OCI-LY7 (cell line): Measurements from ENCODE around the gene MRPL9. TPM values are rescaled to one million over a fixed set of nuclear protein-coding genes. Genes with fewer than 3 reads are reported as not detected.

Experiments used
- BruUV-seq: library from RNA; stranded (reverse); fragments of 400-500 nt; replicated peaks from 2 replicates; lab custom pipeline; 2021; lab: Mats Ljungman, UMichigan
- CTCF ChIA-PET: fragments of 300-600 bp; sonication (Branson Sonifier 250); formaldehyde crosslinking; loops from one replicate; lab custom pipeline; 2022; ENCODE audit warnings: antibody characterized with exemption; ENCODE audit not compliant: unreplicated experiment; lab: Charles Lee
- POLR2A ChIA-PET: fragments of 300-600 bp; sonication (Branson Sonifier 250); formaldehyde crosslinking; loops from one replicate; lab custom pipeline; 2022; ENCODE audit warnings: antibody characterized with exemption; lab: Charles Lee
- DNase-seq: peaks from one replicate; pipeline ENCODE4 v3.0.0-alpha.2; 2015; ENCODE audit warnings: low spot score
- H2AFZ ChIP-seq: fragments of 200-600 bp; sonication (generic), shearing (Covaris generic); 2 replicates; pipeline ENCODE4 v1.6.1; 2014; ENCODE audit warnings: mild to moderate bottlenecking, antibody characterized with exemption, low read length, moderate library complexity
- H3K27ac ChIP-seq: fragments of 200-600 bp; sonication (generic); 2 replicates; pipeline ENCODE4 v1.5.1; 2014; ENCODE audit warnings: mixed run types, low read depth, mild to moderate bottlenecking, moderate library complexity, low read length, inconsistent platforms; ENCODE audit not compliant: poor library complexity, severe bottlenecking
- H3K36me3 ChIP-seq: fragments of 200-600 bp; sonication (generic); 2 replicates; pipeline ENCODE4 v1.6.1; 2014; ENCODE audit warnings: mild to moderate bottlenecking, antibody characterized with exemption, low read length, moderate library complexity, mixed read lengths; ENCODE audit not compliant: insufficient read depth
- H3K4me1 ChIP-seq: fragments of 200-600 bp; sonication (generic); 2 replicates; pipeline ENCODE4 v1.5.1; 2014; ENCODE audit warnings: mild to moderate bottlenecking, low read length; ENCODE audit not compliant: insufficient read depth, poor library complexity, severe bottlenecking
- H3K4me2 ChIP-seq: fragments of 200-600 bp; sonication (generic); 2 replicates; pipeline ENCODE4 v1.6.1; 2014; ENCODE audit warnings: mild to moderate bottlenecking, low read length
- H3K4me3 ChIP-seq: fragments of 200-600 bp; sonication (generic); 2 replicates; pipeline ENCODE4 v1.5.1; 2014; ENCODE audit warnings: mild to moderate bottlenecking, low read depth, low read length; ENCODE audit not compliant: poor library complexity, severe bottlenecking
- H3K79me2 ChIP-seq: fragments of 200-600 bp; sonication (generic); 2 replicates; pipeline ENCODE4 v1.6.1; 2016; ENCODE audit warnings: low read depth, mild to moderate bottlenecking, low read length, moderate library complexity, mixed read lengths; ENCODE audit not compliant: insufficient read depth
- H3K9me2 ChIP-seq: fragments of 200-600 bp; sonication (generic); 2 replicates; pipeline ENCODE4 v1.6.1; 2016; ENCODE audit warnings: mild to moderate bottlenecking, low read length, mixed read lengths; ENCODE audit not compliant: insufficient read depth
- H3K9me3 ChIP-seq: fragments of 200-600 bp; sonication (generic); 2 replicates; pipeline ENCODE4 v1.6.1; 2014; ENCODE audit warnings: mild to moderate bottlenecking, mixed run types, low read length, mixed read lengths
- H4K20me1 ChIP-seq: fragments of 200-600 bp; sonication (generic); 2 replicates; pipeline ENCODE4 v1.6.1; 2014; ENCODE audit warnings: mild to moderate bottlenecking, antibody characterized with exemption, low read length, moderate library complexity, mixed read lengths; ENCODE audit not compliant: insufficient read depth
- EZH2phosphoT487 ChIP-seq: fragments of 200-600 bp; sonication (generic); IDR thresholded peaks from 2 replicates; pipeline ENCODE4 v1.6.1; 2018; ENCODE audit warnings: low read depth, borderline replicate concordance, mild to moderate bottlenecking, mixed run types, antibody characterized with exemption, low read length, moderate library complexity, mixed read lengths
- intact Hi-C: fragments of 100-400 bp; cut with micrococcal nuclease; formaldehyde crosslinking; loops from one replicate; pipeline ENCODE4 v1.10.0; 2022; ENCODE audit not compliant: unreplicated experiment
- total RNA-seq, 2 experiments: library from RNA; depleted of rRNA in 1 of 2; stranded (reverse); fragments of >200 nt in 1 of 2; shearing (Covaris generic) in 1 of 2; gene quantifications; 2 replicates each; pipeline ENCODE4 v1.2.3, GENCODE V29; 2014 to 2022
- TF ChIP-seq, protein P1 (sequence below): fragments of 200-600 bp; sonication (generic); conservative IDR thresholded peaks from 2 replicates; pipeline ENCODE4 v1.5.1; 2014; ENCODE audit warnings: mild to moderate bottlenecking, antibody characterized with exemption, low read length, moderate library complexity, mixed read lengths

The MRPL9 gene
- total RNA-seq, 2 experiments from 2014 or later, result 98.6 to 107 TPM

DNA sequence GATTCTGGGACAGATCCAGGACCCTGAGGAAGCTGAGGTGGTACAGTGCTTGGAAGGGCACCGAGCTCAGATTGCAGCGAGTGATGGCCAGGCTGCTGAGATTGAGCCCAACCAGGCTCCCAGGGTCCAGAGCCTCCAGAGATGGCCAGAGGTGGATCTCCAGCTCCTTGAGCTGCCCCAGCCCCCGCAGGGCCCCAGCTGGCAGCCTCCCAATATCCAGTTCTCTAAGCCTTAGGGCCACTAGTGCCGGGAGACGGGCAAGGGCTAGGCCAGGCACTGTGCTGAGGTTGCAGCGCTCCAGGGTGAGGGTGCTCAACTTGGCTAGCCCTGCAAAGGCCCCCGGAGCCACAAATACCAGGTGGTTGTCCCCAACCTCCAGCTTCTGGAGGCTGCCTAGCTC lies 38.5 kb upstream of the MRPL9 start:
- CTCF ChIA-PET, result no interaction called here
- TF ChIP-seq, protein P1, sequence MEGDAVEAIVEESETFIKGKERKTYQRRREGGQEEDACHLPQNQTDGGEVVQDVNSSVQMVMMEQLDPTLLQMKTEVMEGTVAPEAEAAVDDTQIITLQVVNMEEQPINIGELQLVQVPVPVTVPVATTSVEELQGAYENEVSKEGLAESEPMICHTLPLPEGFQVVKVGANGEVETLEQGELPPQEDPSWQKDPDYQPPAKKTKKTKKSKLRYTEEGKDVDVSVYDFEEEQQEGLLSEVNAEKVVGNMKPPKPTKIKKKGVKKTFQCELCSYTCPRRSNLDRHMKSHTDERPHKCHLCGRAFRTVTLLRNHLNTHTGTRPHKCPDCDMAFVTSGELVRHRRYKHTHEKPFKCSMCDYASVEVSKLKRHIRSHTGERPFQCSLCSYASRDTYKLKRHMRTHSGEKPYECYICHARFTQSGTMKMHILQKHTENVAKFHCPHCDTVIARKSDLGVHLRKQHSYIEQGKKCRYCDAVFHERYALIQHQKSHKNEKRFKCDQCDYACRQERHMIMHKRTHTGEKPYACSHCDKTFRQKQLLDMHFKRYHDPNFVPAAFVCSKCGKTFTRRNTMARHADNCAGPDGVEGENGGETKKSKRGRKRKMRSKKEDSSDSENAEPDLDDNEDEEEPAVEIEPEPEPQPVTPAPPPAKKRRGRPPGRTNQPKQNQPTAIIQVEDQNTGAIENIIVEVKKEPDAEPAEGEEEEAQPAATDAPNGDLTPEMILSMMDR, result no peak
- TF ChIP-seq EZH2phosphoT487, result no peak
- Histone ChIP-seq H3K36me3 (no peaks in the 10 kb centered on the region), H3K4me2 (no peak overlapping the region), H3K9me2 (no peaks in the 10 kb centered on the region), H3K79me2 (no peaks in the 10 kb centered on the region), H3K9me3 (no peaks in the 10 kb centered on the region), H3K4me1 (peaks cover 8% of the 10 kb centered on the region), H4K20me1 (no peaks in the 10 kb centered on the region), H3K4me3 (no peak overlapping the region), H2AFZ (no peak overlapping the region), H3K27ac (no peak overlapping the region)
- POLR2A ChIA-PET, result no interaction called here
- intact Hi-C loops, result no loop called here
- no peak for DNase-seq
- no TSS peak for BruUV-seq

DNA sequence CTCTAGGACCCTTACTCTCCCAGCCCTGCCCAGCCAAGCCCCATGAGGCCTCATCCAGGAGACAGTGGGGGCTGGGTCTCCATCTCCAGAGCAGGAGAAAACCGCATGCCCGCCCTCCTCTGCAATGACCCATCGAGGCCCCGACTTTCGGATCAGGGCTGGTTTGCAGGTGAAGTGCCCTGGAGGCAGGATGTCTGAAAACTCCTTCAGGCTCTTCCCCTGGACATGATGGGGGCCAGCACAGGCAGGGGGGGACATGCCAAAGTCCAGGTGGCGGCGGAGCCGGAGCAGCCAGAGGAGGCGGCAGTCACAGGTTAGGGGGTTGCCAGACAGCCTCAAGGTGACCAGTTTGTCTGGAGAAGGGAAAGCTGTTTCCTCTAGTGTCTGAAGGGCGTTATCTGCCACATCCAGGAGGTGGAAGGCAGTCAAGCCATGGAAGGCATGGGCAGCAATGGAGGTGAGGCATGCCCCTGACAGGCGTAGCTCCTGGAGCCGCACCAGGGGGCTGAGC lies 38.1 kb upstream of the MRPL9 start:
- BruUV-seq, result no TSS peak
- no peaks in the 10 kb centered on the region for H4K20me1 ChIP-seq
- no peak for DNase-seq
- peaks cover 8% of the 10 kb centered on the region for H3K4me1 ChIP-seq
- H3K4me3 ChIP-seq, result no peak overlapping the region
- H3K36me3 ChIP-seq, result no peaks in the 10 kb centered on the region
- CTCF ChIA-PET, result no interaction called here
- no peaks in the 10 kb centered on the region for H3K9me3 ChIP-seq
- no peak overlapping the region for H2AFZ ChIP-seq
- TF ChIP-seq, protein P1, result no peak
- TF ChIP-seq EZH2phosphoT487, result no peak
- H3K4me2 ChIP-seq, result no peak overlapping the region
- intact Hi-C loops, result no loop called here
- POLR2A ChIA-PET, result no interaction called here
- H3K27ac ChIP-seq, result no peak overlapping the region
- H3K9me2 ChIP-seq, result no peaks in the 10 kb centered on the region
- H3K79me2 ChIP-seq, result no peaks in the 10 kb centered on the region

DNA sequence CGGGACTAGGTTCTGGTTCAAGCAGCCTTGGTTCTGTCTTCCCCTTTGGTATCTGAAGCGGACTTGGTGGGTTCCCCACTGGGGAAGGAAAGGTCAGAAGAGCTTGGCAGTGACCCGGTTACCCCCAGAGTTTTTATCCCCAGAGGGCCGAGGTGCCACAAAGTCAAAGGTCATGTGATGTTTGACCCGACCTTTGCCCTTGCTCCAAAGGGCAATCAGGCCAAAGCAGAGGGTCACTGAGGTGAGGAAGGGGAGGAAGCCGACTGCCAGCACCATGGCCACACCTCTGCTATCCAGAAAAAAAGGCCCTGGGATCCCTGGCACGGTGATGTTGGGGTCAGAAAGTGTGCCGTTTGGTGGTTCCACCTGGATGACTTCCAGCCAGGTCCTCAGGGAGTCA lies 37.5 kb upstream of the MRPL9 start:
- Histone ChIP-seq H3K36me3 (no peaks in the 10 kb centered on the region), H3K9me2 (no peaks in the 10 kb centered on the region), H3K9me3 (no peaks in the 10 kb centered on the region), H2AFZ (no peak overlapping the region), H3K4me1 (peaks cover 8% of the 10 kb centered on the region), H4K20me1 (no peaks in the 10 kb centered on the region), H3K4me2 (no peak overlapping the region), H3K79me2 (no peaks in the 10 kb centered on the region), H3K4me3 (no peak overlapping the region), H3K27ac (no peak overlapping the region)
- intact Hi-C loops, result no loop called here
- TF ChIP-seq, protein P1, result no peak
- no peak for TF ChIP-seq EZH2phosphoT487
- ChIA-PET CTCF (no interaction called here), POLR2A (no interaction called here)
- no TSS peak for BruUV-seq
- DNase-seq, result no peak
